K562 (cell line): ENCODE results near the gene MYBPHL. TPM values are rescaled to one million over a fixed set of nuclear protein-coding genes. Genes with fewer than 3 reads are reported as not detected.

Experiments used
- CHD1 ChIP-seq: fragments of 200-600 bp; sonication (generic); IDR thresholded peaks from one replicate; pipeline ENCODE4 v1.6.1; 2012; ENCODE audit warnings: mild to moderate bottlenecking, moderate library complexity, low read length, inconsistent platforms
- KDM5B ChIP-seq: fragments of 200-600 bp; sonication (generic); IDR thresholded peaks from 2 replicates; pipeline ENCODE4 v1.6.1; 2012; ENCODE audit warnings: low read depth, mild to moderate bottlenecking, moderate library complexity, low read length, control low read depth, inconsistent platforms; ENCODE audit not compliant: insufficient replicate concordance
- MEF2A ChIP-seq: IDR thresholded peaks from 2 replicates; pipeline ENCODE4 v1.6.1; 2011; ENCODE audit warnings: low read depth, mild to moderate bottlenecking, low read length, moderate library complexity; ENCODE audit not compliant: control insufficient read depth
- NFIC ChIP-seq: fragments of 450-650 bp; IDR thresholded peaks from 2 replicates; pipeline ENCODE4 v1.6.1; 2017; ENCODE audit warnings: mild to moderate bottlenecking, inconsistent platforms
- NUFIP1 ChIP-seq: fragments of 450-650 bp; IDR thresholded peaks from 2 replicates; pipeline ENCODE4 v1.6.1; 2018; ENCODE audit not compliant: partially characterized antibody
- RBFOX2 ChIP-seq: fragments of 200-400 bp; formaldehyde crosslinking; IDR thresholded peaks from 2 replicates; pipeline ENCODE4 v1.6.1; 2017; ENCODE audit warnings: low read depth, mild to moderate bottlenecking, low read length, moderate library complexity
- RFX1 ChIP-seq: fragments of 450-650 bp; IDR thresholded peaks from 2 replicates; pipeline ENCODE4 v1.6.1; 2016; ENCODE audit warnings: mild to moderate bottlenecking, moderate library complexity
- U2AF1 ChIP-seq: fragments of 200-400 bp; formaldehyde crosslinking; optimal IDR thresholded peaks from 2 replicates; pipeline ENCODE3; 2017; ENCODE audit warnings: mild to moderate bottlenecking, low read depth, low read length, moderate library complexity
- ZNF134 ChIP-seq: fragments of 250-450 bp; sonication (Bioruptor Pico); conservative IDR thresholded peaks from 2 replicates; pipeline ENCODE4 v1.4.0; 2020
- polyA plus RNA-seq, 8 experiments: library from polyadenylated mRNA; depleted of rRNA in 4 of 8; stranded (reverse) in 5 of 8; unstranded in 3 of 8; fragments of >200 nt; fragmentation: Nextera tagmentation in 2 of 8; fragmentation: Illumina TruSeq in 1 of 8; extraction: Ambion mirVana in 2 of 8; extraction: Trizol in 1 of 8; gene quantifications; 2 replicates each; pipeline versions ENCODE4 v1.2.1 to v1.2.3, GENCODE V29; 2011 to 2014; ENCODE audit warnings: inconsistent platforms in 1 of 8, missing spikeins in 1 of 8
- total RNA-seq, 7 experiments: library from RNA; depleted of rRNA in 6 of 7; stranded (reverse); fragments of >200 nt in 6 of 7; fragmentation: Illumina TruSeq in 2 of 7; extraction: Trizol in 2 of 7; gene quantifications; 2 replicates each; pipeline versions ENCODE4 v1.2.1 to v1.2.3, GENCODE V29; 2011 to 2021; ENCODE audit warnings: low replicate concordance in 1 of 7
- TF ChIP-seq, protein P1 (sequence below), 2 experiments: fragments of 450-650 bp in 1 of 2; sonication (generic) in 1 of 2; formaldehyde crosslinking in 1 of 2; IDR thresholded peaks; 2 replicates each; pipeline versions ENCODE4 v1.7.1 to v1.9.0; 2016 to 2022; ENCODE audit warnings: inconsistent platforms in 1 of 2, mild to moderate bottlenecking in 1 of 2, missing genetic modification reagents in 1 of 2
- TF ChIP-seq, protein P2 (sequence below), 2 experiments: fragments of 450-650 bp; IDR thresholded peaks; 2 replicates each; pipeline ENCODE4 v1.6.1; 2016
- TF ChIP-seq, protein P3 (sequence below): fragments of 450-650 bp; IDR thresholded peaks from 2 replicates; pipeline ENCODE4 v1.6.1; 2016; ENCODE audit warnings: low read depth, mild to moderate bottlenecking, moderate library complexity
- TF ChIP-seq, protein P4 (sequence below): fragments of 450-650 bp; IDR thresholded peaks from 2 replicates; pipeline ENCODE4 v1.6.1; 2016; ENCODE audit warnings: antibody characterized with exemption

The MYBPHL gene
- total and polyA plus RNA-seq, 9 of the 15 experiments (the other 6 are each of a cell fraction or from before 2014, with no cell fraction given) = 0.20 to 1.9 (median 0.33) TPM

DNA sequence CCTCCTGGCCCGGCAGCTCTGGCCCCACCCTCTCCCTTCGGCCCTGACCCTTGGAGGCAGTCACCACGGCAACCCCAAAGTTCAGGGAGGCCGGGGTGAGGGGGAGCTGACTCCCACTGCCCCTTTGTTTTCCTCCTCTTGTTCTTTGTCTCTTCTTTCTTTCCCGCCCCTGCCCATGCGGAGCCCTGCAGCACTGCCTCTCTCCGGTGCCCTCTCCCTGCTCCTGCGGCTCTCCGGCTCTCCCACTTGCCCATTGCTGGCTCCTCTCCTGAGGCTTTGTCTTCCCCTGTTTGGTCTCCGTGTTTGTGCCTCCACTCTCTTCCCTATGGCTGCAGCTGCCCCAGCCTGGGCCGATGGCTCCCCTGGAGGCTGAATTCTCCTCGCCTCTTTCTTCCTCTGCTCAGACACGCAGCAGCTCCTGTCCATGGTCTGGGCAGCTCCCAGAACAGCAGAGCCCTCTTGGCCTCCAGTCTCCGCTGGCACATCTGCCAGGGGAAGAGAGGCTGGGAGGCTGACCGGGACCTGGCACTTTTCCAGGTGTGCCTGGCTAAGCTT lies 51.6 kb downstream of the MYBPHL start (continued):
- TF ChIP-seq, protein P1, sequence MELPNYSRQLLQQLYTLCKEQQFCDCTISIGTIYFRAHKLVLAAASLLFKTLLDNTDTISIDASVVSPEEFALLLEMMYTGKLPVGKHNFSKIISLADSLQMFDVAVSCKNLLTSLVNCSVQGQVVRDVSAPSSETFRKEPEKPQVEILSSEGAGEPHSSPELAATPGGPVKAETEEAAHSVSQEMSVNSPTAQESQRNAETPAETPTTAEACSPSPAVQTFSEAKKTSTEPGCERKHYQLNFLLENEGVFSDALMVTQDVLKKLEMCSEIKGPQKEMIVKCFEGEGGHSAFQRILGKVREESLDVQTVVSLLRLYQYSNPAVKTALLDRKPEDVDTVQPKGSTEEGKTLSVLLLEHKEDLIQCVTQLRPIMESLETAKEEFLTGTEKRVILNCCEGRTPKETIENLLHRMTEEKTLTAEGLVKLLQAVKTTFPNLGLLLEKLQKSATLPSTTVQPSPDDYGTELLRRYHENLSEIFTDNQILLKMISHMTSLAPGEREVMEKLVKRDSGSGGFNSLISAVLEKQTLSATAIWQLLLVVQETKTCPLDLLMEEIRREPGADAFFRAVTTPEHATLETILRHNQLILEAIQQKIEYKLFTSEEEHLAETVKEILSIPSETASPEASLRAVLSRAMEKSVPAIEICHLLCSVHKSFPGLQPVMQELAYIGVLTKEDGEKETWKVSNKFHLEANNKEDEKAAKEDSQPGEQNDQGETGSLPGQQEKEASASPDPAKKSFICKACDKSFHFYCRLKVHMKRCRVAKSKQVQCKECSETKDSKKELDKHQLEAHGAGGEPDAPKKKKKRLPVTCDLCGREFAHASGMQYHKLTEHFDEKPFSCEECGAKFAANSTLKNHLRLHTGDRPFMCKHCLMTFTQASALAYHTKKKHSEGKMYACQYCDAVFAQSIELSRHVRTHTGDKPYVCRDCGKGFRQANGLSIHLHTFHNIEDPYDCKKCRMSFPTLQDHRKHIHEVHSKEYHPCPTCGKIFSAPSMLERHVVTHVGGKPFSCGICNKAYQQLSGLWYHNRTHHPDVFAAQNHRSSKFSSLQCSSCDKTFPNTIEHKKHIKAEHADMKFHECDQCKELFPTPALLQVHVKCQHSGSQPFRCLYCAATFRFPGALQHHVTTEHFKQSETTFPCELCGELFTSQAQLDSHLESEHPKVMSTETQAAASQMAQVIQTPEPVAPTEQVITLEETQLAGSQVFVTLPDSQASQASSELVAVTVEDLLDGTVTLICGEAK (IDR thresholded peaks at IDR 0.05) = no peak
- TF ChIP-seq, protein P1 (CRISPR knock-in tag; IDR thresholded peaks at IDR 0.05) = 0 out of 2 replicates have a peak, but pooled peaks have one; percentile 26
- TF ChIP-seq, protein P2, sequence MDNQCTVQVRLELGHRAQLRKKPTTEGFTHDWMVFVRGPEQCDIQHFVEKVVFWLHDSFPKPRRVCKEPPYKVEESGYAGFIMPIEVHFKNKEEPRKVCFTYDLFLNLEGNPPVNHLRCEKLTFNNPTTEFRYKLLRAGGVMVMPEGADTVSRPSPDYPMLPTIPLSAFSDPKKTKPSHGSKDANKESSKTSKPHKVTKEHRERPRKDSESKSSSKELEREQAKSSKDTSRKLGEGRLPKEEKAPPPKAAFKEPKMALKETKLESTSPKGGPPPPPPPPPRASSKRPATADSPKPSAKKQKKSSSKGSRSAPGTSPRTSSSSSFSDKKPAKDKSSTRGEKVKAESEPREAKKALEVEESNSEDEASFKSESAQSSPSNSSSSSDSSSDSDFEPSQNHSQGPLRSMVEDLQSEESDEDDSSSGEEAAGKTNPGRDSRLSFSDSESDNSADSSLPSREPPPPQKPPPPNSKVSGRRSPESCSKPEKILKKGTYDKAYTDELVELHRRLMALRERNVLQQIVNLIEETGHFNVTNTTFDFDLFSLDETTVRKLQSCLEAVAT (IDR thresholded peaks at IDR 0.05) = 0 out of 4 replicates have a peak, but pooled peaks of 1 of the 2 experiments have one; percentile 16
- TF ChIP-seq NFIC = peak; percentile 66
- TF ChIP-seq ZNF134 (CRISPR knock-in tag) = no peak
- no peak for TF ChIP-seq KDM5B
- TF ChIP-seq NUFIP1 = no peak
- no peak for TF ChIP-seq CHD1
- peak; percentile 81; the same call in 1 of the 2 replicates for TF ChIP-seq RFX1
- peak; percentile 29; the same call in 1 of the 2 replicates for TF ChIP-seq RBFOX2
- TF ChIP-seq MEF2A = no peak
- TF ChIP-seq, protein P3, sequence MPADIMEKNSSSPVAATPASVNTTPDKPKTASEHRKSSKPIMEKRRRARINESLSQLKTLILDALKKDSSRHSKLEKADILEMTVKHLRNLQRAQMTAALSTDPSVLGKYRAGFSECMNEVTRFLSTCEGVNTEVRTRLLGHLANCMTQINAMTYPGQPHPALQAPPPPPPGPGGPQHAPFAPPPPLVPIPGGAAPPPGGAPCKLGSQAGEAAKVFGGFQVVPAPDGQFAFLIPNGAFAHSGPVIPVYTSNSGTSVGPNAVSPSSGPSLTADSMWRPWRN = no peak
- TF ChIP-seq U2AF1 = no peak
- TF ChIP-seq, protein P4, sequence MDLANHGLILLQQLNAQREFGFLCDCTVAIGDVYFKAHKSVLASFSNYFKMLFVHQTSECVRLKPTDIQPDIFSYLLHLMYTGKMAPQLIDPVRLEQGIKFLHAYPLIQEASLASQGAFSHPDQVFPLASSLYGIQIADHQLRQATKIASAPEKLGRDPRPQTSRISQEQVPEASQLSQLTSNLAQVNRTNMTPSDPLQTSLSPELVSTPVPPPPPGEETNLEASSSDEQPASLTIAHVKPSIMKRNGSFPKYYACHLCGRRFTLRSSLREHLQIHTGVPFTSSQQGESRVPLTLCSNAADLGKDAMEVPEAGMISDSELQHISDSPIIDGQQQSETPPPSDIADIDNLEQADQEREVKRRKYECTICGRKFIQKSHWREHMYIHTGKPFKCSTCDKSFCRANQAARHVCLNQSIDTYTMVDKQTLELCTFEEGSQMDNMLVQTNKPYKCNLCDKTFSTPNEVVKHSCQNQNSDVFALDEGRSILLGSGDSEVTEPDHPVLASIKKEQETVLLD = 0 out of 2 replicates have a peak, but pooled peaks have one; percentile 12
